ENCODE measurements around the gene LCT. TPM values are rescaled to one million over a fixed set of nuclear protein-coding genes. Genes with fewer than 3 reads are reported as not detected.

Gene LCT
- polyA plus RNA-seq, 1 of the 3 experiments (the other 2 are of a cell fraction) = not detected

DNA sequence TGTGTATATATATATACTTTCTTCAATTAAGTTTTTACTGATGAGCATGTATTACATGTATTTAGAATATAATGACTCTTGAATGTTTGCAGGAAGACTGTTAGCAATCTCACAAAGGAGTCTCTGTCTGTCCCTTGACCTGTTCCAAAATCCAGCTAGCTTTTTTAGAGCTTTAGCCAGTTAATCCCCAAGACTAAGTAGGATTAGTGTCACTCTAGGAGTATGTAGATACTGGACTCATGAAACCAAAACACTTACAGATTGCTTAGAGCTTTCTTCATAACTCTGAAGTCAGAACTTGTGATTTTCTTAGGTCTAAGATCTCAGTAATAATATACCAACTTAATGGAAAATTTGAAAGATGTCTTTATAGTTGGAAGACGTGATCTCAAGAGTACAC, 93.1 kb downstream of the LCT start:
- Histone ChIP-seq H3K9me2 (no peaks in the 10 kb centered on the region), H3K36me3 (replicated peaks in 1 of 2; ENCODE audit: control insufficient read depth in 1 of 2, insufficient read depth in 2 of 2, low read length in 1 of 2) (peaks cover 11 to 24% of the 10 kb centered on the region in 2 experiments), H3K9ac (peak overlapping the region; percentile 97; the same call in 1 of the 2 replicates), H3K27ac (ENCODE audit: low read depth in 2 of 2, low read length in 1 of 2) (peak overlapping the region in 1 of 2 experiments; percentile 88; a peak in 2 of 4 replicates), H4K20me1 (ENCODE audit: insufficient read depth) (peaks cover 52% of the 10 kb centered on the region), H2AFZ (ENCODE audit: low read depth) (no peak overlapping the region), H3K9me3 (no peaks in the 10 kb centered on the region), H3K4me1 (ENCODE audit: control insufficient read depth in 1 of 2, insufficient read depth in 2 of 2, low read depth in 1 of 2, low read length in 1 of 2) (peaks cover 8 to 15% of the 10 kb centered on the region in 2 experiments; a peak in 3 of 4 replicates), H3K79me2 (ENCODE audit: insufficient read depth) (peaks cover 69% of the 10 kb centered on the region), H3K4me3 (ENCODE audit: low read depth in 2 of 2, low read length in 1 of 2) (peak overlapping the region; percentile 23 to 79; a peak in 2 of 4 replicates), H3K4me2 (peak overlapping the region; percentile 78), H3F3A (replicated peaks; ENCODE audit: insufficient read depth) (peaks cover 27% of the 10 kb centered on the region), H3K27me3 (ENCODE audit: insufficient read depth) (no peaks in the 10 kb centered on the region)
- WGBS (ENCODE audit: low lambda C conversion rate) = 96% methylated on average over 1 of the region's 1 CpG
- CTCF ChIA-PET = interaction anchor here (0.6 to 3.2 kb wide), 8 partner anchors 19 to 754 kb away, joined by 3 to 11 read pairs (median 4); no protein-coding TSS in a partner anchor
- no peak for DNase-seq
- POLR2A ChIA-PET = no interaction called here
- TF ChIP-seq SIN3A (IDR thresholded peaks at IDR 0.05; ENCODE audit: borderline replicate concordance, low read depth, low read length) (no peak), FOSL2 (IDR thresholded peaks at IDR 0.05; ENCODE audit: borderline replicate concordance, low read depth) (no peak), TEAD4 (IDR thresholded peaks at IDR 0.05; ENCODE audit: borderline replicate concordance, insufficient read depth) (no peak), NFIC (IDR thresholded peaks at IDR 0.05; ENCODE audit: borderline replicate concordance) (no peak), MXI1 (IDR thresholded peaks at IDR 0.05; ENCODE audit: low read depth, low read length) (no peak), TAF1 (IDR thresholded peaks at IDR 0.05; ENCODE audit: borderline replicate concordance, low read depth, low read length) (no peak), ELF1 (IDR thresholded peaks at IDR 0.05) (no peak), EP300 (IDR thresholded peaks at IDR 0.05; ENCODE audit: borderline replicate concordance in 1 of 2, low read depth in 1 of 2, low read length in 1 of 2) (no peak), FOXM1 (IDR thresholded peaks at IDR 0.05; ENCODE audit: low read depth) (no peak), JUND (IDR thresholded peaks at IDR 0.05) (no peak), SMC3 (IDR thresholded peaks at IDR 0.05; ENCODE audit: low read depth, low read length) (no peak), TCF12 (IDR thresholded peaks at IDR 0.05) (no peak), RXRA (IDR thresholded peaks at IDR 0.05; ENCODE audit: borderline replicate concordance, low read depth) (no peak), GATA2 (CRISPR knock-in tag; IDR thresholded peaks at IDR 0.05) (no peak), NRF1 (IDR thresholded peaks at IDR 0.05; ENCODE audit: low read depth, low read length) (no peak), CHD2 (IDR thresholded peaks at IDR 0.05; ENCODE audit: low read length, partially characterized antibody) (no peak)
- TF ChIP-seq, protein P1, sequence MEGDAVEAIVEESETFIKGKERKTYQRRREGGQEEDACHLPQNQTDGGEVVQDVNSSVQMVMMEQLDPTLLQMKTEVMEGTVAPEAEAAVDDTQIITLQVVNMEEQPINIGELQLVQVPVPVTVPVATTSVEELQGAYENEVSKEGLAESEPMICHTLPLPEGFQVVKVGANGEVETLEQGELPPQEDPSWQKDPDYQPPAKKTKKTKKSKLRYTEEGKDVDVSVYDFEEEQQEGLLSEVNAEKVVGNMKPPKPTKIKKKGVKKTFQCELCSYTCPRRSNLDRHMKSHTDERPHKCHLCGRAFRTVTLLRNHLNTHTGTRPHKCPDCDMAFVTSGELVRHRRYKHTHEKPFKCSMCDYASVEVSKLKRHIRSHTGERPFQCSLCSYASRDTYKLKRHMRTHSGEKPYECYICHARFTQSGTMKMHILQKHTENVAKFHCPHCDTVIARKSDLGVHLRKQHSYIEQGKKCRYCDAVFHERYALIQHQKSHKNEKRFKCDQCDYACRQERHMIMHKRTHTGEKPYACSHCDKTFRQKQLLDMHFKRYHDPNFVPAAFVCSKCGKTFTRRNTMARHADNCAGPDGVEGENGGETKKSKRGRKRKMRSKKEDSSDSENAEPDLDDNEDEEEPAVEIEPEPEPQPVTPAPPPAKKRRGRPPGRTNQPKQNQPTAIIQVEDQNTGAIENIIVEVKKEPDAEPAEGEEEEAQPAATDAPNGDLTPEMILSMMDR (IDR thresholded peaks at IDR 0.05) = no peak
- TF ChIP-seq, protein P2, sequence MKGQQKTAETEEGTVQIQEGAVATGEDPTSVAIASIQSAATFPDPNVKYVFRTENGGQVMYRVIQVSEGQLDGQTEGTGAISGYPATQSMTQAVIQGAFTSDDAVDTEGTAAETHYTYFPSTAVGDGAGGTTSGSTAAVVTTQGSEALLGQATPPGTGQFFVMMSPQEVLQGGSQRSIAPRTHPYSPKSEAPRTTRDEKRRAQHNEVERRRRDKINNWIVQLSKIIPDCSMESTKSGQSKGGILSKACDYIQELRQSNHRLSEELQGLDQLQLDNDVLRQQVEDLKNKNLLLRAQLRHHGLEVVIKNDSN (IDR thresholded peaks at IDR 0.05; ENCODE audit: borderline replicate concordance, low read depth) = no peak
- TF ChIP-seq, protein P3, sequence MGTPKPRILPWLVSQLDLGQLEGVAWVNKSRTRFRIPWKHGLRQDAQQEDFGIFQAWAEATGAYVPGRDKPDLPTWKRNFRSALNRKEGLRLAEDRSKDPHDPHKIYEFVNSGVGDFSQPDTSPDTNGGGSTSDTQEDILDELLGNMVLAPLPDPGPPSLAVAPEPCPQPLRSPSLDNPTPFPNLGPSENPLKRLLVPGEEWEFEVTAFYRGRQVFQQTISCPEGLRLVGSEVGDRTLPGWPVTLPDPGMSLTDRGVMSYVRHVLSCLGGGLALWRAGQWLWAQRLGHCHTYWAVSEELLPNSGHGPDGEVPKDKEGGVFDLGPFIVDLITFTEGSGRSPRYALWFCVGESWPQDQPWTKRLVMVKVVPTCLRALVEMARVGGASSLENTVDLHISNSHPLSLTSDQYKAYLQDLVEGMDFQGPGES (IDR thresholded peaks at IDR 0.05; ENCODE audit: low read depth, low read length) = no peak

Data from SK-N-SH (cell line).